Activated CD4-positive, alpha-beta T cell treated with anti-CD3 and anti-CD28 coated beads for 36 hours (primary cell): ENCODE results near the gene RNF39. TPM values are rescaled to one million over a fixed set of nuclear protein-coding genes. Genes with fewer than 3 reads are reported as not detected.
A peak's percentile ranks its signal among the peaks of the same experiment; 100 is the strongest.

Experiments used
- ATAC-seq: fragments of 200-7000 bp; cut with Tn5 transposase; one replicate; pipeline ENCODE4 v1.10.0; 2021; ENCODE audit warnings: mild to moderate bottlenecking, moderate library complexity
- CTCF ChIA-PET: fragments of 350-600 bp; sonication (Branson Sonifier 250); formaldehyde crosslinking; loops from one replicate; lab custom pipeline; 2021; ENCODE audit warnings: antibody characterized with exemption; lab: Charles Lee
- POLR2A ChIA-PET: fragments of 350-600 bp; sonication (Branson Sonifier 250); formaldehyde crosslinking; loops from one replicate; lab custom pipeline; 2021; ENCODE audit warnings: antibody characterized with exemption, inconsistent platforms; lab: Charles Lee
- DNase-seq: peaks from one replicate; pipeline ENCODE4 v3.0.0-alpha.2; 2020
- H3K27ac Mint-ChIP-seq: one replicate; pipeline ENCODE4 v1.8.0; 2021; ENCODE audit warnings: mixed read lengths
- H3K27me3 Mint-ChIP-seq: one replicate; pipeline ENCODE4 v1.8.0; 2021; ENCODE audit warnings: mixed read lengths
- H3K36me3 Mint-ChIP-seq: one replicate; pipeline ENCODE4 v1.8.0; 2021; ENCODE audit warnings: low read depth, mixed read lengths
- H3K4me1 Mint-ChIP-seq: one replicate; pipeline ENCODE4 v1.8.0; 2021; ENCODE audit warnings: mixed read lengths
- H3K4me3 Mint-ChIP-seq: one replicate; pipeline ENCODE4 v1.8.0; 2021; ENCODE audit warnings: mild to moderate bottlenecking, moderate library complexity, mixed read lengths
- H3K9me3 Mint-ChIP-seq: one replicate; pipeline ENCODE4 v1.8.0; 2021; ENCODE audit warnings: low read depth, mixed read lengths
- intact Hi-C, 2 experiments: fragments of 100-400 bp; cut with DNase I in 1 of 2; cut with micrococcal nuclease in 1 of 2; formaldehyde crosslinking; loops; one replicate each; pipeline versions ENCODE4 v1.14.2 to v1.15.1; 2022 to 2024; cut with DNase I, micrococcal nuclease
- total RNA-seq, 2 experiments: library from RNA; stranded (reverse); gene quantifications; one replicate each; pipeline ENCODE4 v1.2.3, GENCODE V29; 2021

The RNF39 gene
- total RNA-seq, 2 experiments from 2014 or later: not detected

- ATAC-seq (peak; percentile 88), DNase-seq (peak; percentile 92)
- peak within 1 kb of the TSS; percentile 98 for H3K27ac Mint-ChIP-seq
- peaks cover 31% of the 10 kb centered on the region for H3K36me3 Mint-ChIP-seq
- ChIA-PET CTCF (interaction anchor here (0.7 to 3.9 kb wide), 9 partner anchors 14 to 309 kb away, joined by 3 to 21 read pairs (median 4); no protein-coding TSS in a partner anchor), POLR2A (interaction anchor here (0.7 to 2.9 kb wide), 4 partner anchors 9 to 265 kb away, joined by 3 to 7 read pairs (median 4); partner anchors contain the start of gene TRIM39)
- intact Hi-C loops: loop anchor here (1.0 to 10.0 kb wide), 6 partner anchors 41 to 624 kb away; partner anchors contain the start of genes HLA-F (in 1 of the 2), PPP1R18 (in 1 of the 2) and TRIM26 (in 1 of the 2)
- peaks cover 43% of the 10 kb centered on the region for H3K4me1 Mint-ChIP-seq
- no peaks in the 10 kb centered on the region for H3K27me3 Mint-ChIP-seq
- peaks cover 3% of the 10 kb centered on the region for H3K9me3 Mint-ChIP-seq
- H3K4me3 Mint-ChIP-seq: peak within 1 kb of the TSS; percentile 94
Measured at GRCh38 chr6:30061092-30061857, 14.3 kb downstream of the RNF39 start, which contains the start of gene POLR1H. Gene POLR1H (plus strand): TSS chr6:30061265. CDS start chr6:30061525, 260 bp downstream.

- peak; percentile 54 for DNase-seq
Measured at GRCh38 chr6:30060606-30061091, 14.9 kb downstream of the RNF39 start.

DNA sequence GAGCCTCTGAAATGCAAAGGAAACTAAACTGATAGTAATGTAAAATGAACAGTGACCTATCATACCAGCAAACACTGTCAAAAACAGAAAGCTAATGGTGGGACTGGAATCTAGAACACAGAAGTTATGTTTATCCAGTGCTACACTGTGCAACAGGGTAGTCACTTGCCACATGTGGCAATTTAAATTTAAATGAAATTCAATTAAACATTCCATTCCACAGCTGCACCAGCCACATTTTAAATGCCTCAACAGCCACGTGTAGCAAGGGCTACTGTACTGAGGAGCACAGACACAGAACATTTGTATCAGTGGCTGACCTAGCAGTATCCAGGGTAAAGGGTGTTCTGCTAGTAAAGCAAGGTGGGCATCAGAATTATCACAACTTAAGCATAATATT lies 20.1 kb downstream of the RNF39 start:
- Mint-ChIP-seq H3K36me3 (peaks cover 13% of the 10 kb centered on the region), H3K27ac (no peak overlapping the region), H3K4me3 (no peak overlapping the region), H3K4me1 (peaks cover 11% of the 10 kb centered on the region), H3K27me3 (no peaks in the 10 kb centered on the region), H3K9me3 (no peaks in the 10 kb centered on the region)
- intact Hi-C loops: no loop called here
- ATAC-seq (no peak), DNase-seq (no peak)
- ChIA-PET POLR2A (no interaction called here), CTCF (no interaction called here)

More at GRCh38 chr6:30060606-30061091, 14.9 kb downstream of the RNF39 start:
- peak overlapping the region; percentile 94 for H3K4me3 Mint-ChIP-seq
- POLR2A ChIA-PET: interaction anchor here (1.0 to 2.9 kb wide), 3 partner anchors 10 to 265 kb away, joined by 3 to 7 read pairs (median 6); partner anchors contain the start of gene TRIM39
- H3K9me3 Mint-ChIP-seq: peaks cover 3% of the 10 kb centered on the region
- intact Hi-C loops: loop anchor here (1.0 to 10.0 kb wide), 7 partner anchors 42 to 624 kb away; partner anchors contain the start of genes HLA-F (in 1 of the 2), PPP1R18 (in 1 of the 2), TRIM26 (in 1 of the 2) and TRIM39 (in 1 of the 2)
- CTCF ChIA-PET: interaction anchor here (0.7 to 3.9 kb wide), 7 partner anchors 21 to 212 kb away, joined by 3 to 21 read pairs (median 5); no protein-coding TSS in a partner anchor
- peaks cover 37% of the 10 kb centered on the region for H3K4me1 Mint-ChIP-seq
- ATAC-seq: peak; percentile 19
- no peaks in the 10 kb centered on the region for H3K27me3 Mint-ChIP-seq
- peak overlapping the region; percentile 98 for H3K27ac Mint-ChIP-seq
- peaks cover 32% of the 10 kb centered on the region for H3K36me3 Mint-ChIP-seq

DNA sequence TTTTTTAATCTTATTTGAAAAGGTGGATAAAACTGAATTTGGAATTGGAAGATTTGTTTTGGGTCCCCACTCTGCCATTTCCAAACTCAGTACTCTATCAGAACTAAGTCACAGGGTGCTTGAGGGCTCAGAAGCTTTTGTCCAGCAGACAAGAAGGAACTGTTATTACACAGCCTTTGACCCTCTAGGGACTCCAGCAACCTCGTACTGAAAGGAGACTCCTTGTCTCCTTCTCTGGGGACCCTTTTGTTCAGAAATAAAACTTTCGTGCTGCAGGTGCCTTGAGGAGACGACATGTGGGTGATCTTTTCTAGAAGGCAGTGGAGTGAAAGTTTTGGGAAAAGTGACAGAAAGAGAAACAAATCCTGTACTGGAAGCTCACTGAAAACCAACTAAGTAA lies 21.9 kb downstream of the RNF39 start:
- H3K27me3 Mint-ChIP-seq: no peaks in the 10 kb centered on the region
- DNase-seq (no peak), ATAC-seq (no peak)
- H3K9me3 Mint-ChIP-seq: no peaks in the 10 kb centered on the region
- POLR2A ChIA-PET: no interaction called here
- intact Hi-C loops: no loop called here
- CTCF ChIA-PET: no interaction called here
- H3K36me3 Mint-ChIP-seq: peaks cover 13% of the 10 kb centered on the region
- no peak overlapping the region for H3K4me3 Mint-ChIP-seq
- no peak overlapping the region for H3K27ac Mint-ChIP-seq
- no peaks in the 10 kb centered on the region for H3K4me1 Mint-ChIP-seq

DNA sequence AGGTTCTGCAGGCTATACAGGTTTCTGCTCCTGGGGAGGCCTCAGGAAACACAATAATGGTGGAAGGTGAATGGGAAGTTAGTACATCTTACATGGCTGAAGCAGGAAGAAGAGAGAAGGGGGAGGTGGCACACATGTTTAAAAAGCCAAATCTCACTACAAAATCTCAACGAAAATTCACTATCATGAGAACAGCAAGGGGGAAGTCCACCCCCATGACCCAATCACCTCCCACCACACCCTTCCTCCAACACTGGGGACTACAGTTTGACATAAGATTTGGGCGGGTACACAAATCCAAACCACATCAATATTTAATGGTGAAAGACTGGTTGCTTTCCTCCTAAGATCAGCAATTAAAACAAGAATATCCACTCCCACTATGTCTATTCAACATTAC lies 28.3 kb downstream of the RNF39 start:
- DNase-seq: no peak
- no peak overlapping the region for H3K4me3 Mint-ChIP-seq
- CTCF ChIA-PET: interaction anchor here (0.7 to 1.2 kb wide), 2 partner anchors 9 to 309 kb away, joined by 3 read pairs; no protein-coding TSS in a partner anchor
- no peak overlapping the region for H3K27ac Mint-ChIP-seq
- H3K9me3 Mint-ChIP-seq: no peaks in the 10 kb centered on the region
- peaks cover 12% of the 10 kb centered on the region for H3K4me1 Mint-ChIP-seq
- H3K27me3 Mint-ChIP-seq: no peaks in the 10 kb centered on the region
- POLR2A ChIA-PET: no interaction called here
- intact Hi-C loops: no loop called here
- no peak for ATAC-seq
- H3K36me3 Mint-ChIP-seq: peaks cover 7% of the 10 kb centered on the region

GRCh38 chr6:30044630-30045029 lies 30.9 kb downstream of the RNF39 start:
- ChIA-PET POLR2A (no interaction called here), CTCF (interaction anchor here (0.6 to 2.0 kb wide), 4 partner anchors 20 to 211 kb away, joined by 3 to 6 read pairs (median 4); no protein-coding TSS in a partner anchor)
- no peaks in the 10 kb centered on the region for H3K27me3 Mint-ChIP-seq
- H3K9me3 Mint-ChIP-seq: no peaks in the 10 kb centered on the region
- peaks cover 12% of the 10 kb centered on the region for H3K4me1 Mint-ChIP-seq
- intact Hi-C loops: no loop called here
- H3K27ac Mint-ChIP-seq: no peak overlapping the region
- ATAC-seq (no peak), DNase-seq (no peak)
- no peak overlapping the region for H3K4me3 Mint-ChIP-seq
- H3K36me3 Mint-ChIP-seq: peaks cover 6% of the 10 kb centered on the region

DNA sequence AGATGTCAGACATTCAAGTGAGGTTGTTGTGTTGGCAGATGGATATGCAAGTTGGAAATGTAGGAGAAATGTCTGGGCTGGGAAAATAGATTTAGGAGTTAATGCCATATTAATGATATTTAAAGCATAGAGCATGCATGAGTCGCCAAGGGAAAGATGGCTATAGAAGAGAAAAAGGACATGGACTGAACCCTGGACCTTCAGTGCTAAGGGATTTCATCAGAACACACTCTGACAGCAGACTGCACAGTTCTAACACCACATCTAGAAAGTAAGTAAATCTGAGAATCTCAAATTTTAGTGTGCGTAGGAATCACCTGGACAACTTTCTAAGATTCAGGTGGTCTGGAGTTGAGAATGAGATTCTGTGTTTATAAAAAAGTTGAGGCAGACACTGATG lies 31.8 kb downstream of the RNF39 start:
- H3K27ac Mint-ChIP-seq: no peak overlapping the region
- no peak overlapping the region for H3K4me3 Mint-ChIP-seq
- no peaks in the 10 kb centered on the region for H3K27me3 Mint-ChIP-seq
- POLR2A ChIA-PET: no interaction called here
- peaks cover 6% of the 10 kb centered on the region for H3K36me3 Mint-ChIP-seq
- H3K4me1 Mint-ChIP-seq: peaks cover 12% of the 10 kb centered on the region
- intact Hi-C loops: no loop called here
- H3K9me3 Mint-ChIP-seq: no peaks in the 10 kb centered on the region
- CTCF ChIA-PET: interaction anchor here (0.7 kb wide), 1 partner anchor 19 kb away, joined by 3 read pairs; no protein-coding TSS in a partner anchor
- DNase-seq (no peak), ATAC-seq (no peak)

- Mint-ChIP-seq H3K4me3 (no peak overlapping the region), H3K36me3 (peaks cover 6% of the 10 kb centered on the region), H3K27me3 (no peaks in the 10 kb centered on the region), H3K4me1 (peaks cover 12% of the 10 kb centered on the region), H3K27ac (no peak overlapping the region), H3K9me3 (no peaks in the 10 kb centered on the region)
- POLR2A ChIA-PET: no interaction called here
- ATAC-seq (no peak), DNase-seq (no peak)
- CTCF ChIA-PET: no interaction called here
- intact Hi-C loops: no loop called here
Measured at GRCh38 chr6:30042914-30043313, 32.7 kb downstream of the RNF39 start.

DNA sequence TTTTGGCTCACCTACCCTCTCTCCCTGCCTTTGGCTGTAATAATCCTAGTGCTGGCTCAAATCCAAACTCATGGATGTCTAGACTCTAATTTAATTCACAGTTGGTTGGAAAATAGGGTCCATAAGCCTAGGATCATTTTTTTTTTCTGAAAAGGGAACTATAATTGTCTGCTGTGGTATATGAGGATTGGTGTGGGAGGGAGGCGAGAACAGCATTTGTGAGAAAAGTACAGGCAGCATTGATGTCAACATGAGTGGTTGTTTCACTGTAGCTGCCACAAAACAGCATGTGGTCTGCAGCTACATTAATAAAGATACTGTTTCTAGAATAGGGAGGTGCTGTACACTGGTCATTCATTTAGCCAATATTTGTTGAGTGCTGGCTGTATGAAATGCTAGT lies 33.1 kb downstream of the RNF39 start:
- Mint-ChIP-seq H3K4me3 (no peak overlapping the region), H3K27me3 (no peaks in the 10 kb centered on the region)

DNA sequence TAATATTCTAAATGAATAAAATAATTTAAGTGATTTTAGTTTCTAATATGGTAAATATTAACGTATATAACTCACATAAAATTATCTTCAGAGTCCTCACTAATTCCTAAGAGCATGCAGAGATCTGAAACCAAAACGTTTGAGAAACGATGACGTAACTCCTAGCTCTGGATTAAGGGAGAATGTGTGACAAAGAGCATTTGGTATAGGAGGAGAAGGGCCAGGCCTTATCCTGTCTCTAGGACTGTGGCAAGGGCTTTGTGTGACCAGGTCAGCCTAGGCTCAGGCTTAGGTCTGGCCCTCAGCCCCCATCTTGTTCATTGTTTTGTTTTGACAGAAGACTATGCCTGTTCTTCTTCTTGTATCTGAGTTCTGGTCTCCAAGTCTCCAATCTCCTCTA lies 33.7 kb downstream of the RNF39 start:
- POLR2A ChIA-PET: no interaction called here
- H3K36me3 Mint-ChIP-seq: peaks cover 6% of the 10 kb centered on the region
- H3K27me3 Mint-ChIP-seq: no peaks in the 10 kb centered on the region
- H3K27ac Mint-ChIP-seq: no peak overlapping the region
- peaks cover 6% of the 10 kb centered on the region for H3K4me1 Mint-ChIP-seq
- ATAC-seq: no peak
- CTCF ChIA-PET: interaction anchor here (0.9 kb wide), 1 partner anchor 11 kb away, joined by 3 read pairs; no protein-coding TSS in a partner anchor
- DNase-seq: no peak
- no peaks in the 10 kb centered on the region for H3K9me3 Mint-ChIP-seq
- no peak overlapping the region for H3K4me3 Mint-ChIP-seq
- intact Hi-C loops: no loop called here

More for the DNA sequence above, 33.1 kb downstream of the RNF39 start:
- H3K27ac Mint-ChIP-seq: no peak overlapping the region
- DNase-seq (no peak), ATAC-seq (no peak)
- peaks cover 11% of the 10 kb centered on the region for H3K4me1 Mint-ChIP-seq
- H3K9me3 Mint-ChIP-seq: no peaks in the 10 kb centered on the region
- intact Hi-C loops: no loop called here
- CTCF ChIA-PET: interaction anchor here (0.9 kb wide), 1 partner anchor 10 kb away, joined by 3 read pairs; no protein-coding TSS in a partner anchor
- POLR2A ChIA-PET: no interaction called here
- H3K36me3 Mint-ChIP-seq: peaks cover 6% of the 10 kb centered on the region

DNA sequence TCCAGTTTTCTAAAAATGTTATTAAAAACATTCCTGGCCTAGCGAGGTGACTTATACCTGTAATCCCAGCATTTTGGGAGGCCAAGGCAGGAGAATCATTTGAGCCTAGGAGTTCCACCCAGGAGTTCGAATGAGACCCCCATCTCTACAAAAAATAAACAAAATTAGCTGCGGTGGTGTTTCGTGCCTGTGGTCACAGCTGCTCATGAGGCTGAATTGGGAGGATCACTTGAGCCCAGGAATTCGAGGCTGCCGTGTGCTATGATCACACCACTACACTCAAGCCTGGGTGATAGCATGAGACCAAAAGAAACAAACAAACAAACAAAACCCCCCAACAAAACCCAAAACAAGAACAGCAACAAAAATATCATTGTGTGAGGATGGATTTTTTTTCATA lies 34.3 kb downstream of the RNF39 start:
- no peaks in the 10 kb centered on the region for H3K9me3 Mint-ChIP-seq
- intact Hi-C loops: no loop called here
- ATAC-seq: no peak

More for the DNA sequence above, 34.3 kb downstream of the RNF39 start:
- DNase-seq: no peak
- H3K27me3 Mint-ChIP-seq: no peaks in the 10 kb centered on the region
- H3K4me1 Mint-ChIP-seq: peaks cover 6% of the 10 kb centered on the region
- ChIA-PET POLR2A (no interaction called here), CTCF (interaction anchor here (0.8 to 1.1 kb wide), 2 partner anchors 88 to 673 kb away, joined by 3 read pairs; no protein-coding TSS in a partner anchor)
- no peak overlapping the region for H3K4me3 Mint-ChIP-seq
- H3K36me3 Mint-ChIP-seq: peaks cover 6% of the 10 kb centered on the region
- H3K27ac Mint-ChIP-seq: no peak overlapping the region
